RWPE2 (cell line): Measurements from ENCODE around the gene PPP2R3C.

Experiments
- ATAC-seq: fragments of 200-7000 bp; cut with Tn5 transposase; 3 replicates; pipeline ENCODE4 v1.9.1; 2021; ENCODE audit warnings: low read depth
- DNase-seq: peaks from one replicate; pipeline ENCODE4 v3.0.0-alpha.2; 2020; ENCODE audit warnings: low spot score
- H3K27ac ChIP-seq: fragments of 450-650 bp; 2 replicates; pipeline ENCODE4 v1.5.1; 2017; ENCODE audit warnings: mild to moderate bottlenecking; ENCODE audit not compliant: poor library complexity, severe bottlenecking
- H3K27me3 ChIP-seq: fragments of 250-450 bp; sonication (Bioruptor Pico); 2 replicates; pipeline ENCODE4 v1.5.1; 2021; ENCODE audit warnings: mild to moderate bottlenecking, moderate library complexity; ENCODE audit not compliant: insufficient read depth, poor library complexity, severe bottlenecking
- H3K36me3 ChIP-seq: fragments of 250-450 bp; sonication (Bioruptor Pico); 2 replicates; pipeline ENCODE4 v1.5.1; 2020; ENCODE audit warnings: low read depth, mild to moderate bottlenecking, moderate library complexity
- H3K4me1 ChIP-seq: fragments of 250-450 bp; sonication (Bioruptor Pico); 2 replicates; pipeline ENCODE4 v1.5.1; 2021; ENCODE audit warnings: mild to moderate bottlenecking, moderate library complexity; ENCODE audit not compliant: insufficient read depth, poor library complexity, severe bottlenecking
- H3K4me3 ChIP-seq: fragments of 250-450 bp; sonication (Bioruptor Pico); 2 replicates; pipeline ENCODE4 v1.5.1; 2021; ENCODE audit warnings: mild to moderate bottlenecking, moderate library complexity; ENCODE audit not compliant: severe bottlenecking
- H3K9me3 ChIP-seq: fragments of 250-450 bp; sonication (Bioruptor Pico); 2 replicates; pipeline ENCODE4 v1.5.1; 2021; ENCODE audit warnings: mild to moderate bottlenecking, moderate library complexity; ENCODE audit not compliant: severe bottlenecking
- CTCF ChIP-seq: fragments of 450-650 bp; IDR thresholded peaks from one replicate; pipeline ENCODE4 v1.5.1; 2017; ENCODE audit warnings: mild to moderate bottlenecking, moderate library complexity; ENCODE audit not compliant: poor library complexity, severe bottlenecking

Gene PPP2R3C

GRCh38 chr14:35149239-35149638 is 27.4 kb upstream of the PPP2R3C start:
- H3K9me3 ChIP-seq = no peaks in the 10 kb centered on the region
- no peak overlapping the region for H3K4me3 ChIP-seq
- peaks cover 6% of the 10 kb centered on the region for H3K4me1 ChIP-seq
- DNase-seq (no peak), ATAC-seq (no peak)
- TF ChIP-seq CTCF = no peak
- peaks cover 7% of the 10 kb centered on the region for H3K36me3 ChIP-seq
- no peak overlapping the region for H3K27ac ChIP-seq
- no peaks in the 10 kb centered on the region for H3K27me3 ChIP-seq

- no peak for ATAC-seq
- no peak overlapping the region for H3K4me3 ChIP-seq
- no peak for DNase-seq
- H3K9me3 ChIP-seq = no peaks in the 10 kb centered on the region
- no peak for TF ChIP-seq CTCF
- H3K36me3 ChIP-seq = peaks cover 7% of the 10 kb centered on the region
- no peaks in the 10 kb centered on the region for H3K27me3 ChIP-seq
- H3K27ac ChIP-seq = no peak overlapping the region
- peaks cover 6% of the 10 kb centered on the region for H3K4me1 ChIP-seq
Measured at GRCh38 chr14:35147711-35148110, 25.9 kb upstream of the PPP2R3C start.

DNA sequence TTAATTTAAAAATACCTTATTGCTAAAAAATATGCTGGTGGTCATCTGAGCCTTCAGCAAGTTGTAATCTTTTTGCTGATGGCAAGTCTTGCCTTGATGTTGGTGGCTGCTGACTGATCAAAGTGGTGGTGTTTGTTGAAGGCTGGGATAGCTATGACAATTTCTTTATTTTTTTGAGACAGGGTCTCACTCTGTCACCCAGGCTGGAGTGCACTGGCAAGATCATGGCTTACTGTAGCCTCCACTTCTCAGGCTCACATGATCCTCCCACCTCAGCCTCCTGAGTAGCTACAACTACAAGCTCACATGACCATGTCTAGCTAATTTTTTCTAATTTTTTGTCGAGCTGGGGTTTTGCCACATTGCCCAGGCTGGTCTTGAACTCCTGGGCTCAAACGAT is 25.4 kb upstream of the PPP2R3C start:
- H3K9me3 ChIP-seq = no peaks in the 10 kb centered on the region
- H3K4me1 ChIP-seq = peaks cover 6% of the 10 kb centered on the region
- DNase-seq (no peak), ATAC-seq (no peak)
- no peak overlapping the region for H3K4me3 ChIP-seq
- H3K27ac ChIP-seq = no peak overlapping the region
- no peaks in the 10 kb centered on the region for H3K27me3 ChIP-seq
- no peak for TF ChIP-seq CTCF
- peaks cover 8% of the 10 kb centered on the region for H3K36me3 ChIP-seq

GRCh38 chr14:35146711-35147149 is 24.9 kb upstream of the PPP2R3C start:
- Histone ChIP-seq H3K27ac (no peak overlapping the region), H3K36me3 (peaks cover 12% of the 10 kb centered on the region), H3K27me3 (no peaks in the 10 kb centered on the region), H3K4me1 (peaks cover 6% of the 10 kb centered on the region), H3K9me3 (no peaks in the 10 kb centered on the region), H3K4me3 (no peak overlapping the region)
- no peak for TF ChIP-seq CTCF
- no peak for DNase-seq
- ATAC-seq = no peak

DNA sequence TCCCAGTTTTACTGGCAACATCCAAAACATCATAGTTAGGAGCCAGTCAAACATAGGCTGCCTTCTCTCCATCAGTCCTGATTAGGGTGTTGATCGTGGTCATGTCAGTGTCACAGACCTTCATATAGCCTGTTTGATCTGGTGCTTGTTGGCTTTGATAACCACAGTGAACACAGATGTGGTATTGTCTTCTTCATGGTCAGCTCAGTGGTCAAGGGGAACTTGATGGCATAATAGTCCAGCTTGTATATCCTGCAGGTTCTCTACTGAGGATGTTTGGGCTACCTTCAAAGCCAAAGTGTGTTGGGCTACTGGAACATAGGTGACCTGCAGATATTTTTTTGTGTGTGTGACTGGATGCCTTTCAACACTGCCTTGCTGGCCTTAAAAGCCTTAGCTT is 22.2 kb upstream of the PPP2R3C start:
- Histone ChIP-seq H3K27me3 (no peaks in the 10 kb centered on the region), H3K27ac (no peak overlapping the region), H3K36me3 (peaks cover 25% of the 10 kb centered on the region), H3K9me3 (no peaks in the 10 kb centered on the region), H3K4me3 (no peak overlapping the region), H3K4me1 (peaks cover 6% of the 10 kb centered on the region)
- TF ChIP-seq CTCF = no peak
- no peak for ATAC-seq
- no peak for DNase-seq
